Trophoblast cell (in vitro differentiated cells and primary cell): ENCODE results near the gene CCDC184.
"Not testable (repeated sequence)": the region's sequence is repeated elsewhere in the genome, so short reads cannot be mapped to it uniquely, and the experiment has no call there.

Source experiments
- DNase-seq, 2 donors: peaks; one replicate each; pipeline ENCODE4 v3.0.0-alpha.2; 2016
- H2AFZ ChIP-seq: 2 replicates; pipeline ENCODE4 v1.6.1; 2013; ENCODE audit warnings: low read length, moderate library complexity, mild to moderate bottlenecking; ENCODE audit not compliant: insufficient read depth, poor library complexity
- H2AK5ac ChIP-seq: 2 replicates; pipeline ENCODE4 v1.6.1; 2013; ENCODE audit warnings: mild to moderate bottlenecking, low read length
- H2BK120ac ChIP-seq: 2 replicates; pipeline ENCODE4 v1.6.1; 2013; ENCODE audit warnings: low read length, mild to moderate bottlenecking, moderate library complexity; ENCODE audit not compliant: insufficient read depth, poor library complexity
- H2BK12ac ChIP-seq: 2 replicates; pipeline ENCODE4 v1.6.1; 2013; ENCODE audit warnings: mild to moderate bottlenecking, low read length, moderate library complexity
- H2BK5ac ChIP-seq: 2 replicates; pipeline ENCODE4 v1.6.1; 2013; ENCODE audit warnings: low read length, low read depth, moderate library complexity, mild to moderate bottlenecking; ENCODE audit not compliant: poor library complexity
- H3K14ac ChIP-seq: 2 replicates; pipeline ENCODE4 v1.6.1; 2013; ENCODE audit warnings: mild to moderate bottlenecking, low read length
- H3K18ac ChIP-seq: 2 replicates; pipeline ENCODE4 v1.6.1; 2013; ENCODE audit warnings: mild to moderate bottlenecking, low read length
- H3K23ac ChIP-seq: 2 replicates; pipeline ENCODE4 v1.6.1; 2013; ENCODE audit warnings: low read length
- H3K27ac ChIP-seq: 2 replicates; pipeline ENCODE4 v1.5.1; 2013; ENCODE audit warnings: low read depth, mild to moderate bottlenecking, inconsistent platforms, low read length, moderate library complexity
- H3K27me3 ChIP-seq: 2 replicates; pipeline ENCODE4 v1.6.1; 2013; ENCODE audit warnings: inconsistent platforms, mild to moderate bottlenecking, low read length, moderate library complexity; ENCODE audit not compliant: insufficient read depth
- H3K36me3 ChIP-seq, 2 experiments: 1 replicate in 1 of 2; 2 replicates in 1 of 2; pipeline ENCODE4 v1.6.1; 2013; ENCODE audit warnings: low read length in 2 of 2, mild to moderate bottlenecking in 2 of 2, moderate library complexity in 1 of 2; ENCODE audit not compliant: insufficient read depth in 2 of 2, control insufficient read depth in 1 of 2
- H3K4ac ChIP-seq: 2 replicates; pipeline ENCODE4 v1.6.1; 2013; ENCODE audit warnings: low read depth, mild to moderate bottlenecking, low read length, moderate library complexity
- H3K4me1 ChIP-seq, 2 experiments: 1 replicate in 1 of 2; 2 replicates in 1 of 2; pipeline ENCODE4 v1.6.1; 2013; ENCODE audit warnings: low read length in 2 of 2, mild to moderate bottlenecking in 2 of 2, moderate library complexity in 1 of 2; ENCODE audit not compliant: insufficient read depth in 2 of 2, control insufficient read depth in 1 of 2
- H3K4me2 ChIP-seq: 2 replicates; pipeline ENCODE4 v1.6.1; 2013; ENCODE audit warnings: inconsistent platforms, mild to moderate bottlenecking, low read length, moderate library complexity
- H3K4me3 ChIP-seq: 2 replicates; pipeline ENCODE4 v1.5.1; 2013; ENCODE audit warnings: mild to moderate bottlenecking, low read depth, low read length, inconsistent platforms
- H3K79me1 ChIP-seq: one replicate; pipeline ENCODE4 v1.6.1; 2013; ENCODE audit warnings: low read length
- H3K79me2 ChIP-seq: 2 replicates; pipeline ENCODE4 v1.6.1; 2013; ENCODE audit warnings: low read length, mild to moderate bottlenecking; ENCODE audit not compliant: control insufficient read depth, insufficient read depth, poor library complexity
- H3K9ac ChIP-seq: 2 replicates; pipeline ENCODE4 v1.6.1; 2013; ENCODE audit warnings: mild to moderate bottlenecking, low read length
- H3K9me3 ChIP-seq: 2 replicates; pipeline ENCODE4 v1.6.1; 2013; ENCODE audit warnings: low read depth, mild to moderate bottlenecking, control low read depth, inconsistent platforms, low read length; ENCODE audit not compliant: insufficient read depth
- H4K12ac ChIP-seq: 2 replicates; pipeline ENCODE4 v1.6.1; 2013; ENCODE audit warnings: low read depth, mild to moderate bottlenecking, low read length, moderate library complexity
- H4K8ac ChIP-seq: 2 replicates; pipeline ENCODE4 v1.6.1; 2013; ENCODE audit warnings: low read depth, mild to moderate bottlenecking, low read length, moderate library complexity
- H4K91ac ChIP-seq: one replicate; pipeline ENCODE4 v1.6.1; 2013; ENCODE audit warnings: low read depth, mild to moderate bottlenecking, low read length, moderate library complexity
- WGBS: extraction: QIAGEN DNeasy Blood & Tissue Kit; methylation state at CpG from one replicate; pipeline ENCODE4 v1.1.7; 2013; ENCODE audit warnings: missing lambda C conversion rate; ENCODE audit not compliant: insufficient read length, insufficient coverage; ENCODE audit errors: extremely low coverage; 5-methylcytosine and 5-hydroxymethylcytosine counted together

The CCDC184 gene

GRCh38 chr12:48203192-48203591 lies 19.7 kb downstream of the CCDC184 start, which contains the start of gene OR10AD1:
OR10AD1 (minus strand) TSS chr12:48203292; CDS start chr12:48203292, 0 bp downstream.
- Histone ChIP-seq H3K36me3 (peaks cover 0 to 5% of the 10 kb centered on the region in 2 experiments), H3K4ac (no peak within 1 kb of the TSS), H3K9me3 (peaks cover 3% of the 10 kb centered on the region), H3K4me3 (no peak within 1 kb of the TSS), H2AFZ (no peak within 1 kb of the TSS), H3K4me2 (no peak within 1 kb of the TSS), H4K91ac (no peak within 1 kb of the TSS), H2BK120ac (no peak within 1 kb of the TSS), H3K18ac (no peak within 1 kb of the TSS), H3K27ac (no peak within 1 kb of the TSS), H3K23ac (no peak within 1 kb of the TSS), H3K79me2 (peaks cover 3% of the 10 kb centered on the region), H2AK5ac (no peak within 1 kb of the TSS), H3K9ac (no peak within 1 kb of the TSS), H3K27me3 (no peaks in the 10 kb centered on the region), H2BK5ac (no peak within 1 kb of the TSS), H3K4me1 (peaks cover 0 to 3% of the 10 kb centered on the region in 2 experiments), H3K14ac (no peak within 1 kb of the TSS), H2BK12ac (no peak within 1 kb of the TSS), H3K79me1 (peaks cover 6% of the 10 kb centered on the region), H4K8ac (no peak within 1 kb of the TSS), H4K12ac (no peak within 1 kb of the TSS)
- no CpG with 5 or more reads among the region's 4 CpGs for WGBS
- no peak for DNase-seq

GRCh38 chr12:48209495-48209894 lies 26.1 kb downstream of the CCDC184 start:
- not testable (repeated sequence) for H2AK5ac ChIP-seq, H3K79me1 ChIP-seq, H2BK120ac ChIP-seq, H3K4me2 ChIP-seq, H3K4me3 ChIP-seq, H3K14ac ChIP-seq, H3K18ac ChIP-seq, H4K91ac ChIP-seq, H3K23ac ChIP-seq, H3K27ac ChIP-seq, H3K4me1 ChIP-seq, H3K9ac ChIP-seq, H3K9me3 ChIP-seq, H3K36me3 ChIP-seq, H2BK5ac ChIP-seq, H4K12ac ChIP-seq, H3K4ac ChIP-seq, H2BK12ac ChIP-seq, H2AFZ ChIP-seq, DNase-seq, H4K8ac ChIP-seq, H3K27me3 ChIP-seq, H3K79me2 ChIP-seq
- no CpG with 5 or more reads among the region's 2 CpGs for WGBS

GRCh38 chr12:48216785-48217184 lies 33.3 kb downstream of the CCDC184 start:
- peak in 1 of 2 donors; percentile 17 for DNase-seq
- no peak overlapping the region for H3K14ac ChIP-seq
- H3K4ac ChIP-seq = no peak overlapping the region
- H3K79me2 ChIP-seq = no peaks in the 10 kb centered on the region
- H4K12ac ChIP-seq = no peak overlapping the region
- no peak overlapping the region for H3K4me3 ChIP-seq
- no peak overlapping the region for H3K27ac ChIP-seq
- H3K18ac ChIP-seq = no peak overlapping the region
- no peaks in the 10 kb centered on the region for H3K4me1 ChIP-seq
- no peak overlapping the region for H3K9ac ChIP-seq
- no peak overlapping the region for H2AK5ac ChIP-seq
- no peaks in the 10 kb centered on the region for H3K36me3 ChIP-seq
- peaks cover 2% of the 10 kb centered on the region for H3K79me1 ChIP-seq
- no peaks in the 10 kb centered on the region for H3K27me3 ChIP-seq
- H3K9me3 ChIP-seq = peaks cover 3% of the 10 kb centered on the region
- H2BK5ac ChIP-seq = no peak overlapping the region
- no peak overlapping the region for H2BK12ac ChIP-seq
- H2BK120ac ChIP-seq = no peak overlapping the region
- no peak overlapping the region for H2AFZ ChIP-seq
- H3K4me2 ChIP-seq = no peak overlapping the region
- H4K8ac ChIP-seq = no peak overlapping the region
- H3K23ac ChIP-seq = no peak overlapping the region
- no peak overlapping the region for H4K91ac ChIP-seq

GRCh38 chr12:48219631-48220030 lies 36.2 kb downstream of the CCDC184 start:
- peak; percentile 72 to 91 for DNase-seq
- H3K36me3 ChIP-seq = no peaks in the 10 kb centered on the region
- H3K23ac ChIP-seq = no peak overlapping the region
- no peaks in the 10 kb centered on the region for H3K79me2 ChIP-seq
- no peak overlapping the region for H2AK5ac ChIP-seq
- no peak overlapping the region for H3K9ac ChIP-seq
- H3K27ac ChIP-seq = no peak overlapping the region
- no peaks in the 10 kb centered on the region for H3K4me1 ChIP-seq
- no peak overlapping the region for H3K4me3 ChIP-seq
- H4K8ac ChIP-seq = no peak overlapping the region
- H3K14ac ChIP-seq = no peak overlapping the region
- H3K79me1 ChIP-seq = no peaks in the 10 kb centered on the region
- no peak overlapping the region for H3K4ac ChIP-seq
- no peak overlapping the region for H3K4me2 ChIP-seq
- H3K18ac ChIP-seq = no peak overlapping the region
- H2BK120ac ChIP-seq = no peak overlapping the region
- no peaks in the 10 kb centered on the region for H3K9me3 ChIP-seq
- no peak overlapping the region for H4K91ac ChIP-seq
- no peak overlapping the region for H2BK5ac ChIP-seq
- WGBS = no CpG with 5 or more reads among the region's 1 CpG
- H4K12ac ChIP-seq = no peak overlapping the region
- no peak overlapping the region for H2AFZ ChIP-seq
- no peaks in the 10 kb centered on the region for H3K27me3 ChIP-seq
- H2BK12ac ChIP-seq = no peak overlapping the region
